Smooth muscle cell (in vitro differentiated cells): ENCODE results near the gene MICAL3. TPM values are rescaled to one million over a fixed set of nuclear protein-coding genes. Genes with fewer than 3 reads are reported as not detected.
"Not testable (repeated sequence)": the region's sequence is repeated elsewhere in the genome, so short reads cannot be mapped to it uniquely, and the experiment has no call there.

Source experiments
- DNase-seq: peaks from one replicate; lab custom pipeline; 2025; ENCODE audit not compliant: unreplicated experiment; lab: John Stamatoyannopoulos, UW
- H2AFZ ChIP-seq: fragments of 200-600 bp; sonication (generic); 2 replicates; pipeline ENCODE4 v1.6.0; 2016; ENCODE audit warnings: antibody characterized with exemption, low read depth, mild to moderate bottlenecking
- H3F3A ChIP-seq: fragments of 200-600 bp; sonication (generic); 2 replicates; pipeline ENCODE4 v1.6.0; 2017; ENCODE audit warnings: antibody characterized with exemption, low read depth
- H3K27ac ChIP-seq: fragments of 200-600 bp; sonication (generic); 2 replicates; pipeline ENCODE4 v1.5.1; 2016; ENCODE audit warnings: low read depth, mild to moderate bottlenecking
- H3K27me3 ChIP-seq: fragments of 200-600 bp; sonication (generic); 2 replicates; pipeline ENCODE4 v1.6.1; 2016; ENCODE audit warnings: low read depth, mild to moderate bottlenecking
- H3K36me3 ChIP-seq: fragments of 200-600 bp; sonication (generic); 2 replicates; pipeline ENCODE4 v1.5.1; 2016; ENCODE audit warnings: low read depth
- H3K4me1 ChIP-seq: fragments of 200-600 bp; sonication (generic); 2 replicates; pipeline ENCODE4 v1.5.1; 2016; ENCODE audit warnings: low read depth
- H3K4me2 ChIP-seq: fragments of 200-600 bp; sonication (generic); 2 replicates; pipeline ENCODE4 v1.6.0; 2016; ENCODE audit warnings: mild to moderate bottlenecking
- H3K4me3 ChIP-seq: fragments of 200-600 bp; sonication (generic); 2 replicates; pipeline ENCODE4 v1.5.1; 2016; ENCODE audit warnings: mild to moderate bottlenecking
- H3K79me2 ChIP-seq: fragments of 200-600 bp; sonication (generic); 2 replicates; pipeline ENCODE4 v1.6.0; 2016; ENCODE audit warnings: low read depth, mild to moderate bottlenecking
- H3K9ac ChIP-seq: fragments of 200-600 bp; sonication (generic); 2 replicates; pipeline ENCODE4 v1.6.0; 2016; ENCODE audit warnings: low read depth
- H3K9me3 ChIP-seq: fragments of 200-600 bp; sonication (generic); replicated peaks from 2 replicates; pipeline ENCODE4 v1.5.1; 2016; ENCODE audit warnings: low read depth
- H4K20me1 ChIP-seq: fragments of 200-600 bp; sonication (generic); 2 replicates; pipeline ENCODE4 v1.6.0; 2016; ENCODE audit warnings: low read depth
- WGBS: methylation state at CpG from one replicate; pipeline ENCODE4 v1.1.7; 2016; ENCODE audit warnings: low lambda C conversion rate; 5-methylcytosine and 5-hydroxymethylcytosine counted together
- polyA plus RNA-seq: library from polyadenylated mRNA; unstranded; fragments of >200 nt; fragmentation: Nextera tagmentation; extraction: Ambion mirVana; gene quantifications from 2 replicates; pipeline ENCODE4 v1.2.1, GENCODE V29; 2016
- total RNA-seq: library from RNA; depleted of rRNA; stranded (reverse); fragments of >200 nt; gene quantifications from 2 replicates; pipeline ENCODE4 v1.2.3, GENCODE V29; 2014
- TF ChIP-seq, protein P1 (sequence below): fragments of 200-600 bp; sonication (generic); IDR thresholded peaks from 2 replicates; pipeline ENCODE4 v1.5.1; 2017; ENCODE audit warnings: borderline replicate concordance, mild to moderate bottlenecking, antibody characterized with exemption; ENCODE audit not compliant: insufficient read depth, poor library complexity, severe bottlenecking

MICAL3 gene
- total and polyA plus RNA-seq, 2 experiments from 2014 or later = 3.1 to 28.6 TPM

- 2% methylated on average over 34 of the region's 52 CpGs for WGBS
- no peak overlapping the region for H3K27ac ChIP-seq
- H3K9ac ChIP-seq = peak overlapping the region; percentile 91
- H2AFZ ChIP-seq = peak overlapping the region; percentile 94
- no peaks in the 10 kb centered on the region for H3K4me1 ChIP-seq
- TF ChIP-seq, protein P1, sequence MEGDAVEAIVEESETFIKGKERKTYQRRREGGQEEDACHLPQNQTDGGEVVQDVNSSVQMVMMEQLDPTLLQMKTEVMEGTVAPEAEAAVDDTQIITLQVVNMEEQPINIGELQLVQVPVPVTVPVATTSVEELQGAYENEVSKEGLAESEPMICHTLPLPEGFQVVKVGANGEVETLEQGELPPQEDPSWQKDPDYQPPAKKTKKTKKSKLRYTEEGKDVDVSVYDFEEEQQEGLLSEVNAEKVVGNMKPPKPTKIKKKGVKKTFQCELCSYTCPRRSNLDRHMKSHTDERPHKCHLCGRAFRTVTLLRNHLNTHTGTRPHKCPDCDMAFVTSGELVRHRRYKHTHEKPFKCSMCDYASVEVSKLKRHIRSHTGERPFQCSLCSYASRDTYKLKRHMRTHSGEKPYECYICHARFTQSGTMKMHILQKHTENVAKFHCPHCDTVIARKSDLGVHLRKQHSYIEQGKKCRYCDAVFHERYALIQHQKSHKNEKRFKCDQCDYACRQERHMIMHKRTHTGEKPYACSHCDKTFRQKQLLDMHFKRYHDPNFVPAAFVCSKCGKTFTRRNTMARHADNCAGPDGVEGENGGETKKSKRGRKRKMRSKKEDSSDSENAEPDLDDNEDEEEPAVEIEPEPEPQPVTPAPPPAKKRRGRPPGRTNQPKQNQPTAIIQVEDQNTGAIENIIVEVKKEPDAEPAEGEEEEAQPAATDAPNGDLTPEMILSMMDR = no peak
- peak overlapping the region; percentile 88 for H3K4me3 ChIP-seq
- H3K36me3 ChIP-seq = no peaks in the 10 kb centered on the region
- peaks cover 57% of the 10 kb centered on the region for H3K79me2 ChIP-seq
- no peaks in the 10 kb centered on the region for H3K9me3 ChIP-seq
- peak; percentile 8 for DNase-seq
- peak overlapping the region; percentile 85 for H3K4me2 ChIP-seq
- no peaks in the 10 kb centered on the region for H3K27me3 ChIP-seq
- H4K20me1 ChIP-seq = peaks cover 46% of the 10 kb centered on the region
- peaks cover 5% of the 10 kb centered on the region for H3F3A ChIP-seq
Measured at GRCh38 chr22:18000441-18001039, 23.8 kb downstream of the MICAL3 start.

DNA sequence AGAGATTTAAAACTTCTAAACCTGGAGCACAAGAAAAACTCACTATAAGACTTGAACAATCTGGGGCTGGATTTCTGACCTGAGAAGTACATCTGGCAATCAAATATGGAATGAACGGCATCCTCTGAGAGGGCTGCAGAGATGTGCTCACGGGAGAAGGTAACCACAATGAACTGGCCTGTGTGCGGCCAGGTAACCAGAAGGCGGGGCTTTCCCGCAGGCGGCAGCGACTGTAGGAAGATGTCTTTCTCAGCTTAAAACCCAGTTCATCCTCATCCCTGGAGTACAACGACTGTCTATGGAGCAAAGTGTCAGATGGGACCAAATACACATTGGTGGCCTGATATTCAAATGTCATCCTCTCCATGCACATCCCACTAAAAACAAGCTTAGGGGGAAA is 24.5 kb downstream of the MICAL3 start:
- no peak overlapping the region for H2AFZ ChIP-seq
- H3K9me3 ChIP-seq = no peaks in the 10 kb centered on the region
- peaks cover 64% of the 10 kb centered on the region for H3K79me2 ChIP-seq
- WGBS = 44% methylated on average over 8 of the region's 8 CpGs
- no peaks in the 10 kb centered on the region for H3F3A ChIP-seq
- H3K4me3 ChIP-seq = peak overlapping the region; percentile 88
- H3K36me3 ChIP-seq = no peaks in the 10 kb centered on the region
- H4K20me1 ChIP-seq = peaks cover 52% of the 10 kb centered on the region
- TF ChIP-seq, protein P1 = no peak
- no peak overlapping the region for H3K9ac ChIP-seq
- H3K27me3 ChIP-seq = no peaks in the 10 kb centered on the region
- no peak for DNase-seq
- H3K27ac ChIP-seq = no peak overlapping the region
- H3K4me1 ChIP-seq = no peaks in the 10 kb centered on the region
- peak overlapping the region; percentile 85 for H3K4me2 ChIP-seq

GRCh38 chr22:17998913-17999312 is 25.4 kb downstream of the MICAL3 start:
- no peak overlapping the region for H2AFZ ChIP-seq
- no peak overlapping the region for H3K27ac ChIP-seq
- peaks cover 73% of the 10 kb centered on the region for H3K79me2 ChIP-seq
- no peaks in the 10 kb centered on the region for H3K4me1 ChIP-seq
- 96% methylated on average over 6 of the region's 6 CpGs for WGBS
- peaks cover 62% of the 10 kb centered on the region for H4K20me1 ChIP-seq
- no peak overlapping the region for H3K9ac ChIP-seq
- no peaks in the 10 kb centered on the region for H3K9me3 ChIP-seq
- H3F3A ChIP-seq = no peaks in the 10 kb centered on the region
- no peak for DNase-seq
- no peaks in the 10 kb centered on the region for H3K36me3 ChIP-seq
- H3K27me3 ChIP-seq = no peaks in the 10 kb centered on the region
- H3K4me3 ChIP-seq = no peak overlapping the region
- H3K4me2 ChIP-seq = no peak overlapping the region
- TF ChIP-seq, protein P1 = no peak

GRCh38 chr22:17997456-17997855 is 26.9 kb downstream of the MICAL3 start:
- WGBS = 17% methylated on average over 5 of the region's 5 CpGs
- H3K79me2 ChIP-seq = peaks cover 86% of the 10 kb centered on the region
- TF ChIP-seq, protein P1 = no peak
- no peak overlapping the region for H3K4me3 ChIP-seq
- H3F3A ChIP-seq = no peaks in the 10 kb centered on the region
- H3K27ac ChIP-seq = no peak overlapping the region
- DNase-seq = no peak
- H3K9ac ChIP-seq = no peak overlapping the region
- peak overlapping the region; percentile 39 for H3K4me2 ChIP-seq
- peaks cover 74% of the 10 kb centered on the region for H4K20me1 ChIP-seq
- no peaks in the 10 kb centered on the region for H3K4me1 ChIP-seq
- H2AFZ ChIP-seq = no peak overlapping the region
- H3K36me3 ChIP-seq = no peaks in the 10 kb centered on the region
- H3K27me3 ChIP-seq = no peaks in the 10 kb centered on the region
- H3K9me3 ChIP-seq = no peaks in the 10 kb centered on the region

DNA sequence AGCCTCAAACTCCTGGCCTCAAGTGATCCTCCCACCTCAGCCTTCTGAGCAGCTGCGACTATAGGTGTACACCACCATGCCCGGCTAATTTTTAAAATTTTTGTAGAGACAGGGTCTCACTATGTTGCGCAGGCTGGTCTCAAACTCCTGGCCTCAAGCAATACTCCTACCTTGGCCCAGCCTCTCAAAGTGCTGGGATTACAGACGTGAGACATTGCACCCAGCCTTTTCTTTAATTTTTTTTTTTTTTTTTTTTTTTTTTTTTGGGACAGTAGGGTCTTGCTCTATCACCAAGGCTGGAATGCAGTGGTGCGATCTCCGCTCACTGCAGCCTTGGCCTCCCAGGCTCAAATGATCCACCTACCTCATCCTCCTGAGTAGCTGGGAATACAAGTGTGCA is 29.1 kb downstream of the MICAL3 start:
- Histone ChIP-seq H3K79me2 (peaks cover 99% of the 10 kb centered on the region), H4K20me1 (peaks cover 92% of the 10 kb centered on the region)
- not testable (repeated sequence) for H3K27me3 ChIP-seq, H3K9me3 ChIP-seq, DNase-seq, H3K4me1 ChIP-seq, H3K4me3 ChIP-seq, H2AFZ ChIP-seq, H3F3A ChIP-seq, H3K36me3 ChIP-seq, H3K9ac ChIP-seq, H3K4me2 ChIP-seq, H3K27ac ChIP-seq
- 99% methylated on average over 6 of the region's 6 CpGs for WGBS
